HG03175 (cell line): Measurements from ENCODE around the gene PSMD6.

ENCODE experiments used
- ATAC-seq: cut with Tn5 transposase; IDR thresholded peaks from one replicate; pipeline ENCODE4 v1.9.1; 2021; ENCODE audit warnings: mild to moderate bottlenecking, moderate library complexity; ENCODE audit not compliant: unreplicated experiment

Gene PSMD6

GRCh38 chr3:63980830-63981498, 42.3 kb downstream of the PSMD6 start:
- ATAC-seq = no peak

GRCh38 chr3:63980019-63980418, 43.3 kb downstream of the PSMD6 start:
- no peak for ATAC-seq

GRCh38 chr3:63979093-63979885, 44.0 kb downstream of the PSMD6 start:
- no peak for ATAC-seq

DNA sequence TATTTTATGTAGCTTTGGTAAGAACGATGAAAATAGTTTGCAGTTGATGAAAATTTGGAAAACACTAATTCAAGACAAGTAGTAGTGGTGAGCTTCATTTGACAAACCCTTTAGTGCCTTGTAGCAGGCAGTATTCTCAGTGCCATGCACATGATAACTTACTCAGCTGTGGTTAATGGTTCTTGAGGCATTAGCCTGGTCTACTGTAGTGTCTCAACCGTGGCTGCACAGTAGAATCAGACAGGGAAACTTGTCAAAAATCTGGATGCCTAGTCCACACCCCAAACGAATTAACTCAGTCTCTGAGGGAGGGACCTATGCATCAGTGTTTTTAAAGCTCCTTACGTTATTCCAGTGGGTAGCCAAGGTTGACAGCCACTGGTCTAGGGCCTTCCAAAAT, 45.4 kb downstream of the PSMD6 start:
- no peak for ATAC-seq

DNA sequence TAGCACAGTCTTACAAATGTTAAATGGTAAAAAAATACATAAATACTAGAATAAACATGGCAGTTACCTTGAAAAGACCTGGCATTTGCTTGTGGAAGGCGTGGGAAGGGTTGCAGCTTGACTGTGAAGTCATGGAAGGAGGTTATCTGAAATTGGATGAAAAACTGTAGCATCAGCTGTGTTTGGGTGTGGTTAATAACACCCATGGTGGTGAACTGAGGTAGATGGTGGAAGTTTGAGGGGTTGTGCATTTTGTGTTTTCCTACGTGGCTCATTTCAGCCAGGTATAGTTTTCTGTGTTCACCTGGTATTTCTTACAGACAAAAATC, 46.5 kb downstream of the PSMD6 start:
- no peak for ATAC-seq

- ATAC-seq = no peak
Measured at GRCh38 chr3:63976161-63976871, 47.0 kb downstream of the PSMD6 start.

DNA sequence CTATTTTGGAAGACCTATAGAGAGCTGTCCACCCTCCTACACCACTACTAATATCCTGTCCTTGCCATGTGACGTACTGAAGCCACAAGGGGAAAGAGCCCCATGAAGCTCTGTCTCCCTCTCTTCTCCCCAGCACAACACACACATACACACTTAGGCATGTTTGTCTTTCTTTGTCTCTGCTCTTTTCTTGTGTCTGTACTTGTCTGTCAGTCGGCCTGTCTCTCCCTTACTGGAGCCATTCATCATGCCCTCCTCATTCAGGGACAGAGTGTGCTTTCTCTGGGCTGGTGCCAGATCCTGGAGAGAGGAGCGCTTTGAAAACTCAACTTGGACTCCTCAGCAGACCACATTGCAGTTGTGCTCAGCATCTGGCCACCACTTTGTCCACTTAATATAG, 47.6 kb downstream of the PSMD6 start:
- no peak for ATAC-seq

- ATAC-seq = no peak
Measured at GRCh38 chr3:63974451-63974850, 48.8 kb downstream of the PSMD6 start.

DNA sequence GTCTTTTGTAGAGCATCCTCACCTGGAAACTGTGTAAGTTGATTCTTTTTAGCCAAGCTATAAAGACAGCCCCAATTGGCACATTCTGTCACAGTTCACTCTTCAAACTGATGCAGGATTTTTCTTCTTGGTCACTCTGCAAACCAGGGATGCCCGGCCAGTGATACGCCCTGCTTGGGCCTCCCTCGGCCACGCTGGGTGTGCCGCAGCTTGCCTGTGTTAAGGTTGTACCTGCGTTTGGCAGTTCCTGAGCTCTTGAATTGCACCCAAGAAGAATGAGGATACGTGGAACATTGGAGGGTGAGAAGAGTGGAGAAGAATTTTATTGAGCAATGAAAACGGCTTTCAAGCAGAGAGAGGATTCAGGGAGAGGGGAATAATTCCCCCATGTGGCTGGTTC, 49.9 kb downstream of the PSMD6 start:
- ATAC-seq = no peak

- no peak for ATAC-seq
Measured at GRCh38 chr3:63972987-63973386, 50.3 kb downstream of the PSMD6 start.

DNA sequence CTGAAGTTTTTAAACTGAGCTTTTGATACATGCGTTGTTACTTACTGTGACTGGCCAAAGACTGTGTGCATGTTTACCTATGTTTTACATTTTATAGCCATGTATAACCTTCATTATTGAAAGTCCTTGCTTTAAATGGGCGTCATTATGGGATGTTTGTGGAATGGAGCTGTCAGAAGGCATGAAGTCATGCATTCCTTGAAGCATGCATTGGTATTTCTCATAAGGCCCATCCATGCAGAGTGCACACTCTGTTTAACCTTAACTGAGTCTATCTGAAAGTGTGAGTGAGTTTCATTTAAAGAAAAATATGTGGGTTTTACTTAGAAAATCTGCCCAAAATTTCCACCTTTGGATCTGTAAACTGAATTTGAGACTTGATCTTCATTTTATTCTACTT, 51.1 kb downstream of the PSMD6 start:
- no peak for ATAC-seq

DNA sequence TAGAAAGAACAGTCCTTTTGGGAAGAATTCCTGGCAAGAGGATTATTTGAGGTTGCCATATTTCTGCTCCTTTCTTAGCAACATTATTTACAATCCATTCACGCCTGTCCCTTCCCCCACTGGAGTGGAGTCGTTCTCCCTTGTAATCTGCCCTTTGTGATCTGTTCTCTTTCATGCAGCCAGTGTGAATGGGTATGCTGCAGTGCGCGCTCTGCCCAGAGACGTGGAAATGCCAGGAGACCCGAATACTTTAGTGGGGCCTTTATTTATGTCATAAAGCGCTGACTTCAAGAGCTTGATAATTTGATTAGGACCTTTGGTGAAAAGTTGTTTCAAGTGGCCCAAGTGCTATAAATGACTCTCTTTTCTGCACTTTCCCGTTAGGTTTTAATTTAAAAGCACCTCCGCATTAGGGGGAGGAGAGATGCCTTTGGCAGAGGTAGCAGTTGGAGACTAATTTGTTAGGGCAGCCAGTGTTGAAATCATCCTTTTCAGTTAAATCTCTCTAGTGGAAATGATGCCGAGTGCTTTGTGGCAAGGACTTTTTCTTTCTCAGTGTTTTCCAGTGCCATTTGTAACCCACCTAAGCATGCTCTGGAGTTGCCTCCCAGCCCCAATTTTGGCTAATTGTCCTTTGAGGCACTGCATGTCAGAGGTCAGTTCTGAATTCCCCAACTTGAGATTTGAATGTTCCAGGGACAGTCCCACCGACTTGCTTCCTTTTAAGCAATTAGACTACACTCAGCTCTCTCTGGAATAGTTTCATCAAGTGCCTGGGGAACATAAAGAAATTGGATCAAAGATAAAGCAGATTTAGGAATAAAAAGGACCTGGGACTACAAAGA, 52.4 kb downstream of the PSMD6 start:
- ATAC-seq = no peak

- no peak for ATAC-seq
Measured at GRCh38 chr3:63969876-63970275, 53.4 kb downstream of the PSMD6 start.

DNA sequence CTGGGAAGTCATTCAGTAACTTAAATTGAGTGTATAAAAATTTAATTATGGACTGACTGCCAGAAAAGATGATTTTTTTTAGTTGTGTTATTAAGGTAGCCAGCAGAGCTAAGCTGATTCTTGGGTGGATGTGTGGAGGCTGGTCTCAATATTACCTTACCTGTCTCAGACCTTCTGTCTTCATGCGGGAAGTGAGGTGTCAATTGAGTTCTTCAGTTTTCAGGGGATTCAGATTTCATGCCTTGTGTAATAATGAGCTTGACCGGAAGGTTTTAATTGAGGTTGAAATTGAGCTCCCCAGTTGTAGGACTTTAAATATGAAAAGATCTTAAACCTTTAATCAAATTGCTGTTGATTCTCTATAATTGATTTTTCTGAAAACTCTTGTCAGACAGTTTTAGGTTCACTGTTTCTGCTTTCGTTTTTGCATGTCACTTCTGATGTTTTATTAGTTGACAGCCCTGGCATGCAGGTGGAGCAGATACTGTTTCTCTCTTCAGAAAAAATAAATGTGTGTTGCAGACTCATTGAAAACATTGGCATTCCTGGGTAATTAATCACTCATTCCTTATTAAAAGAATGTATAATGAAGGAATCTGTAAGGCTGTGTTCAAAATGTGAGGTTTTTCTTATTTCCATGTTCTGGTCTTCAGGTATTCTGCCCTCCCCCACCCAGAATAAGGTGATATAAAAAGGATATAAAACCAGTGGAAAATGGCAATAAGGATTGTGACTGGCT, 54.5 kb downstream of the PSMD6 start:
- ATAC-seq = peak; percentile 22

DNA sequence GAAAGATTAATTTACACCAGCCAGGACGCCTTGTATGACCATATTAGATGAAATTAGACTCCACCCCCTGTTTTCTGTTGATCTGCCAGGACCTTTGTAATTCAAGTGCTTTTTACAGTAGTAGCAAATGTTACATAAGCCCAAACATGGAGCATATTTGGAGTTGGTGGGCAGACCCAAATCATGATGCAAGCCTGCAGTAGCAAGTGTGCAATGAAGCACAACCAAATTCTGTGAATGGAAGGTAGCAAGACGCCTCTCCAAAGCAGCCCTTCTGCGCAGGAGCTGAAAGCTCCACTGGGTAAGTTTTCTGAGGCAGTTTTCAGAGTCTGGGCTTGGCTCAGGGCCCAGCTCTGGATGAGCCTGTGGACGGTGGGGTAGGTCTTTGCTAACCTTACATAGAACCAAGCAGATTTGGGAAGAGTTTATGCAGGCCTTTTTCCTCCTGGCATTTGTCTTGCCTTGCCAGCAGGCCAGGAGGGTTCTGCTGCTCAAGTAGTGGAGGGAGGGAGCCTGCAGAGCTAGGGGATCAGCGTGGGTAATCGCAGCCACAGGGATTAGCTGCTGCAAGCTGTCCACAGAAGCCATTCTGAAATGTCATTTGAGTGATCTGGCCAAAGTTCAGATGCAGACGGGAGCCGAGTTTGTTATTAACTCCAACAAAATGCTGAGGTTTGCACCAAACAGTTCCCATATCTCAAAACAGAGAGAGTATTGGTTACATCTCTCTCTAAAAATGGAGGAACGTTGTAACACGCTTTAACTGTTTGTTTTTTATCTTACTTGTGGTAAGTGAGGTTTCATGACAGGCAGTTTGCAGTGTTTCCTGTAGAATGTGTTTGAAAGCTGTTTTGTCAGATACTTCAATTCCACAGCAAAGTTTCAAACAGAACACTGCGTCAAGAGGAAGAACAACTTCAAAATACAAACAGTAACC, 55.4 kb downstream of the PSMD6 start:
- ATAC-seq = peak; percentile 74

GRCh38 chr3:63966871-63967270, 56.4 kb downstream of the PSMD6 start:
- ATAC-seq = no peak

DNA sequence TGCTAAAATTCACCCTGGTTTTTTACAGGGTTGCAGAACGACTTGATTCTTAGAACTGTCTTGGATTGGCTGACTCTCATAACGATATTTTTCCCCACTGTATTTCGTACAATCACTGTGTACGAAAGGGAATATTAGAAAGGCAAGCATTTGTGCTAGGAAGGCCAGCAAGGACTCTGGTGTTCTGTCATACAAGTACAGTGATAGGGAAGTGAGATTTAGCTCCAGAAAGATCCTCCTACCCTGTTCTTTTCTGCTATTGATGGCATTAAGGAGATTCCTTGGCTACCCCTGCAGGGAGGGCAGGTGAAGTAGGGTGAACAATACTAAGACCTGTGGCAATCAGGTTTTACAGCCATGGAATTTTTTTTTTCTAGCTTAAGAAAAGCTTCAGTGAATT, 57.3 kb downstream of the PSMD6 start:
- ATAC-seq = no peak

GRCh38 chr3:63964681-63965485, 58.4 kb downstream of the PSMD6 start:
- ATAC-seq = no peak

DNA sequence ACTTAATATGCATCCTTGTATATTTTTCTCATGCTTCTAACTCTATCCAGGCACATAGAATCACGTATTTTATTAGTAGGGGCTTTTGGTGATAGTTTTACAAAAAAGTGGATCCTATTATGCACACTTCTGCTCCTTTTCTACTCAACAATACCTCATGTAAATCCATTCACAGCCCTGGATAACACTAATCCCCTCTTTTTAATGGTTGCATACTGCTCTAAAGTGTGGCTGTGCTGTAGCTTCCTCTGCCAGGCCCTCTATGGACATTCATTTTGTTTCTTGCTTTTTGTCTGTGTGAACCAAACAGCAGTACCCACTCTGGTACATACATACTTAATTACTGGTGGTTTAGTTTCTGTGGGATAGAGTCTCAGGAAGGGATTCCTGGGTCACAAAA, 59.8 kb downstream of the PSMD6 start:
- ATAC-seq = no peak
